K562 (cell line): ENCODE results near the gene MINDY4.

Experiments used
- CTCF ChIP-seq, 3 experiments: IDR thresholded peaks in 2 of 3; conservative IDR thresholded peaks in 1 of 3; 2 replicates each; pipeline ENCODE4 v1.5.1; 2011 to 2012; ENCODE audit warnings: low read length in 3 of 3, mild to moderate bottlenecking in 3 of 3, control low read depth in 2 of 3, improper control_type of control experiment in 1 of 3, inconsistent platforms in 1 of 3, low read depth in 1 of 3, mixed read lengths in 1 of 3, moderate library complexity in 1 of 3; ENCODE audit not compliant: insufficient read depth in 2 of 3
- KDM5B ChIP-seq: fragments of 200-600 bp; sonication (generic); IDR thresholded peaks from 2 replicates; pipeline ENCODE4 v1.6.1; 2012; ENCODE audit warnings: low read depth, mild to moderate bottlenecking, moderate library complexity, low read length, control low read depth, inconsistent platforms; ENCODE audit not compliant: insufficient replicate concordance
- PATZ1 ChIP-seq: fragments of 250-450 bp; sonication (Bioruptor Pico); IDR thresholded peaks from 2 replicates; pipeline ENCODE4 v1.5.0; 2020; ENCODE audit warnings: mild to moderate bottlenecking, borderline replicate concordance
- RBM17 ChIP-seq: fragments of 200-400 bp; formaldehyde crosslinking; IDR thresholded peaks from 2 replicates; pipeline ENCODE4 v1.6.1; 2017; ENCODE audit warnings: low read depth, mild to moderate bottlenecking, low read length, borderline replicate concordance
- ZFP30 ChIP-seq: fragments of 250-450 bp; sonication (Bioruptor Pico); IDR thresholded peaks from 2 replicates; pipeline ENCODE4 v1.8.0; 2022; ENCODE audit warnings: moderate library complexity, mild to moderate bottlenecking, inconsistent platforms, borderline replicate concordance
- ZNF609 ChIP-seq: sonication (generic); formaldehyde crosslinking; IDR thresholded peaks from 2 replicates; pipeline ENCODE4 v1.8.1; 2023; ENCODE audit warnings: missing genetic modification reagents, mild to moderate bottlenecking, borderline replicate concordance

- no peak for TF ChIP-seq KDM5B
- no peak for TF ChIP-seq CTCF (IDR thresholded peaks at IDR 0.05 in 2 of 3, conservative IDR thresholded peaks at IDR 0.05 in 1 of 3; ENCODE audit: insufficient read depth in 2 of 3, low read depth in 1 of 3, low read length in 3 of 3)
- no peak for TF ChIP-seq PATZ1
- TF ChIP-seq ZNF609 (CRISPR knock-in tag), result no peak
- TF ChIP-seq RBM17, result no peak
- no peak for TF ChIP-seq ZFP30
These were observed 55.0 kb downstream of the MINDY4 start for GRCh38 chr7:30826181-30826580.
